Cortex of kidney (tissue), 1 donor: ENCODE data around the gene AP2A1.
"Not testable (repeated sequence)": the region's sequence is repeated elsewhere in the genome, so short reads cannot be mapped to it uniquely, and the experiment has no call there.

ENCODE experiments used
- DNase-seq: peaks from one replicate; lab custom pipeline; 2025; lab: John Stamatoyannopoulos, UW

Gene AP2A1

DNA sequence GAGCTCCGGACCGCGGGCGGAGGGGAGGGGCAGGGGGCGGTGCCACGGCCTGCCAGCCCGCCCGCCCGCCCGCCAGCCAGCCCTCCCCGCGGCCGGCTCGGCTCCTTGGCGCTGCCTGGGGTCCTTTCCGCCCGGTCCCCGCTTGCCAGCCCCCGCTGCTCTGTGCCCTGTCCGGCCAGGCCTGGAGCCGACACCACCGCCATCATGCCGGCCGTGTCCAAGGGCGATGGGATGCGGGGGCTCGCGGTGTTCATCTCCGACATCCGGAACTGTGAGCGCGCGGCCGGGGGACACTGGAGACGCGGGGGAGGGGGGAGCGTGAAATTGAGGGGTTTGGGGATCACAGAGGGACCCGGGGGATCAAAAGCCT is at the start of gene AP2A1:
AP2A1 (plus strand) TSS at position 72 of the 370 bp plus-strand sequence; CDS start at position 205, 133 bp downstream.
- no peak for DNase-seq

DNA sequence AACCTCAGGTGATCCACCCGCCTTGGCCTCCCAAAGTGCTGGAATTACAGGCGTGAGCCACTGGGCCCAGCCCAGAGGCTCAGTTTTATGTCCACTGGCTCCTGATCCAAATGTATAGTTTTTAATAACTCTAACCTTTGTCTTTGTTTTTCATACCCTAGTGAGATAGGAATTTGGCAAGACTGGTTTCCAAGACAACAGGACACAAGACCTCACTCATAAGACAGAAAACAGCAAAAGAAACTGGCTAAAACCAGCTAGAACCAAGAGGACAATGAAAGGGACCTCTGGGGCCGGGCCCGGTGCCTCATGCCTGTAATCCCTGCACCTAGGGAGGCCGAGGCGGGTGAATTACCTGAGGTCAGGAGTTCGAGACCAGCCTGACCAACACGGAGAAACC is 48.3 kb upstream of the AP2A1 start:
- no peak for DNase-seq

DNA sequence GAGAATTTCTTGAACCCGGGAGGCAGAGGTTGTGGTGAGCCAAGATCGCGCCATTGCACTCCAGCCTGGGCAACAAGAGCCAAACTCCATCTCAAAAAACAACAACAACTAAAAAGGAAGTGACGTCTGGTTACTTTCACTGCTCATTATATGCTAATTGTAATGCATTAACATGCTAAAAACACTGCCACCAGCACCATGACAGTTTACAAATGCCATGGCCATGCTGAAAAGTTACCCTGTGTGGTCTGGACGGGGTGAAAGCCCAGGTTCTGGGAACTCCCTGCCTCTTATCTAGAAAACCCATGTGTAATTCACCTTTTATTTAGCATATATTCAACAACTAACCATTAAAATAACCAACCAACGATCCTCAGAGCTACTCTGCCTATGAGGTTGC is 47.8 kb upstream of the AP2A1 start:
- DNase-seq = no peak

DNA sequence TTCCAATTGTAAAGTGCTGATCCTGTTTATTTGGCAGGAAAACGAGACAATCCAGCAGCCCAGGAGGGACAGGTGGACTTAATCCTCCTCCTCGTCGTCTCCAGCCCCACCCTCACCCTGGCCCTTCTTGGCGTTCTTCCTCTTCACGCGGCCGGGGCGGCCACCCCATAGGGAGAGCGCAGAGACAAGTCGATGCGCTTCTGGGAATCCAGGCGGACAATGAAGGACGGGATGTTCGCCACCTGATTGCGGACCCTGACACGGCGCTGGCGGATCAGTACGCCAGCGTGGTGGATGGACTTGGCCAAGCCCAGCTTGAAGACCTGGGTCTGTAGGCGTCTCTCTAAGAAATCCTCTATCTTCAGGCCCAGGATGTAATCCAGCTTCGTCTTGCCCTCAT is 47.4 kb upstream of the AP2A1 start:
- DNase-seq = not testable (repeated sequence)

DNA sequence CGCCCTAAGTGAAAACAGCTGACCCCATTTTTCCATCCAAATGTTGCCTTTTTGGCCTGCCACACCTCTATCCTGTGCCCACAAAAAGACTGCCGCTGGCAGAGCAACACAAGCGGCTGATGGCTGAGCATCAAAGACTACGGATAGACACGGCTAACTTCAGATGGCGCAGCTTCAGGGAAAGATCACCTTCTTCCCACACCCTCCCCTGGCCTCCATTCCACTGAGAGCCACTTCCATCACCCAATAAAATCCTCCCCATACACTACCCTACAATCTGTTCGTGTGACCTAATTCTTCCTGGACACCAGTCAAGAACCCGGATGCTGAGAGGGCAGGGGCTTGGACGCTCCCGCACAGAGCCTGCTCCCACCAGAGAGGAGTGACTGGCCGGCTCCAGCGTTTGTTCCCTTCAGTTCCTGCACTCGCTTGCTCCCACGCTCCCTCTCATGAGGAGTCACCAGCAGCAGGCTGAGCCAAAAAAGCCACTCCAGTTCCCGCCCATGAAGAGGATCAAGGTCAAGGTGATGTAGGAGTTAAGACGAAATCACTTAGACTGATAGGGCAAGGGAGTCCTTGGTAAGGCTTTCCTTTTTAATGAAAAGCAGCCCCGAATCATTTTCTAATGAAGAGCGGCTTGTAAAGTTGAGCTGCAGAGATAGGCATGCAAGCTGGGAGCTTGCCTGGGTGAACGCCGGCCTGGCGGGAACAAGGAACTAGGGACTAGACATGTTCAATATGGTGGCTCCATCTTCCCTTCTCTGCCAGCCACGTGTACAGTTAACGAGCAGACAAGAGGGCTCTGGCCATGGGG is 39.4 kb upstream of the AP2A1 start:
- no peak for DNase-seq

DNA sequence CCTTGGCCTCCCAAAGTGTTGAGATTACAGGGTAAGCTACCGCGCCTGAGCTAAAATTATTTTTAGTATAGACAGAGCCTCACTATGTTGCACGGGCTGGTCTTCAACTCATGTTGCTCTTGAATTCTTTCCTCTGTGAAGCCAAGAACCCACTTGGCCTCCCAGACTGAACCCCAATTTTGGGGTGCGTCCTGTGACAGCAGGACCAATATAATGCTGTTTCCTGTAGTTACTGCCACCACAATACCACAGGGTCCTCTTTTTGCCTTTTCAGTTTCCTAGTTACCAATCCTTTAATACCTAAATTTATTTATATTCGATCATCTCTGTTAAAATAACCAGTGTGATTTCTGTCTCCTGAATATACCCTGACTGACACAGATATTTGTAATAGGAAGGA is 36.6 kb upstream of the AP2A1 start:
- no peak for DNase-seq

DNA sequence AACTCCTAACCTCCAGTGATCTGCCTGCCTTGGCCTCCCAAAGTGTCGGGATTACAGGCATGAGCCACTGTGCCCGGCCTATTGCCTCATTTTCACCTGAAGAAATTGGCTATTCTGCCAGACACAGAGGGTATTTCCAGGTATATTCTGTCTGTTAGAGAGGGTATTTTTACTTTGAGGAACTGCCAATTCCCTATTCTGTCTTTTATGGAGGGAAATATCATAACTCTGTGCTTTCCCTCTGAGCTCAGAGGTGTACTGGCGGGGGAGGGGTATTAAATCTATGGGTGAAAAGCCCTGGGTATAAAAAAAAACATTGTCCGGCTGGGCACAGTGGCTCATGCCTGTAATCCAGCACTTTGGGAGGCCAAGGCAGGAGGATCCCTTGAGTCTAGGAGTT is 28.5 kb upstream of the AP2A1 start:
- DNase-seq = no peak

DNA sequence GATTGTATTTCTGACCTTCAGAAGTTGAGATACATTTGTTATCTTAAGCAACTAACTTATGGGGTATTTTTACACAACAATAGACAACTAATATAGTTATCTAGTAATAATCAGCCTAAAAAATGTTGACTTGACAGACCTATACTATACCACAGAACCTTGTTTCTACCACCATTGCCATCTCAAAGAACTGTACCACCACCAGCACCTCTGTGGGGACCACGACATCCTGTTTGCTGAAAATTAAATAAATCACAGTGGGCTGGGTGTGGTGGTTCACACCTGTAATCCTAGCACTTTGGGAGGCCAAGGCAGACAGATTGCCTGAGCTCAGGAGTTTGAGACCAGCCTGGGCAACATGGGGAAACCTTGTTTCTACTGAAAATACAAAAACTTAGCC is 27.7 kb upstream of the AP2A1 start:
- no peak for DNase-seq

DNA sequence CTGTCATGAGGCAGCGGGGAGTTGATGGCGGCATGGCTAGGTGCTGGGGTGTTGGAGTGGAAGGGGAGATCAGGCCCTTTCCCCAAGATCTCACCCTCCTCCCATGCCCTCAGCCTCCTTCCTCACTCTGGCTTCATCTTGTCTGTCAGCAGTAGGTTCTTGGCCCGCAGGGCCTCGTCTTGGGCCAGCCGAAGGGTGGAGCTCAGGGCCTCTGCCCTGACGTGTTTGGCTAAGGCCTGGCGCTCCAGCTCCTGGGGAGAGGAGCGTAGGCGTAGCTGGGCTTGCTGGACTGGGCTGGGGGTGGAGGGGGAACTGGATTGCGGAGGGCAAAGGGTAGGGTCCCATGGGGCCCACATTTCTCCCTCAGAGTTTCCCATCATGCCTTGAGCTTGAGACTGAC is 26.9 kb upstream of the AP2A1 start:
- no peak for DNase-seq

DNA sequence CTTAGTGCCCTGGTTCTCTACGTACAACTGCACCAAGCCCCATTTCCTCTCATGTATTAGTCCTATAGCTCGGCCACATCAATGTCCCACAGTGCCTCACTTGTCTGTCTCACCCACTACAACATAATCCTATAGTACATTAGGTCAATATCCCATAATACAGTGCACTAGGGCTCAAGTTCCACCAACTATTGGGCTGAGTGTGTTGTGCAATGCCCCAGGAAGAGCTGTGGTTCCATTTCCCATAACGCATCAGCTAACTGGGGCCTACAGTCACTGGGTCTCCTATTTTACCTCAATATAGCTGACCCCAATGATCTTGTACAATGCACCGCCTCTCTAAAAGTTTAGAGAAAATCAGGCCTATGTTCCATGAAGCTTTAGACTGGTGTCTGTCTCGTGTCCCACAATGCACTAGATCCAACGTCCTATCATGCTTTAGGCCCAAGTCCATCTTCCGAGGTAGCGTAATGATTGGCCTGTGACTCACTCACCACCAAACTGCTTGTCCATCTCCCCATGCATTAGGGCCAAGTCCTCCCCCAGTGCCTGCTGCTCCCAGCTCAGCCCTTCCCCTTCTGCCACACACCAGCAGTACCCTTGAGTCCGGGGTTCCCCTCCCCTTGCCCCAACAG is 25.5 kb upstream of the AP2A1 start:
- DNase-seq = no peak

DNA sequence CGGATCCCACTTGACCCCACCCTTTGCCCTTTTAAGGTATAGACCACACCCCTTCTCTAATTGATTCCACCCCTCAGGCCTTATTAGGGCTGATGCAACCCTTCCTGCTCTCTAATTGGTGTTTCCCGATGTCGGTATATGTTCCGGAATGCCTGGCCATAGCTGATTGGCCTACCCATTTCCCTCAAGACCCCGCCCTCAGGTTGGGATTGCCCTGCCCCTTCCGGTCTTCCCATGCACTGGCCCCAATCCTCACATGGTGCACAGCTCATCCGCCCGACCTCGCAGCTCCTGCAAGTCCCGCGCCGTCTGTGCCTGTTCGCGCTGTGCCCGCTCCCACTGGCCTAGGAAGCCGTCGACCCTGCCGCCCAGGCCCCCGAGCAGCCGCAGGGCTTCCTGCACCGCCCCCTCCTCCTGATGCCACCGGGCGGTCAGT is 21.8 kb upstream of the AP2A1 start:
- DNase-seq = no peak

DNA sequence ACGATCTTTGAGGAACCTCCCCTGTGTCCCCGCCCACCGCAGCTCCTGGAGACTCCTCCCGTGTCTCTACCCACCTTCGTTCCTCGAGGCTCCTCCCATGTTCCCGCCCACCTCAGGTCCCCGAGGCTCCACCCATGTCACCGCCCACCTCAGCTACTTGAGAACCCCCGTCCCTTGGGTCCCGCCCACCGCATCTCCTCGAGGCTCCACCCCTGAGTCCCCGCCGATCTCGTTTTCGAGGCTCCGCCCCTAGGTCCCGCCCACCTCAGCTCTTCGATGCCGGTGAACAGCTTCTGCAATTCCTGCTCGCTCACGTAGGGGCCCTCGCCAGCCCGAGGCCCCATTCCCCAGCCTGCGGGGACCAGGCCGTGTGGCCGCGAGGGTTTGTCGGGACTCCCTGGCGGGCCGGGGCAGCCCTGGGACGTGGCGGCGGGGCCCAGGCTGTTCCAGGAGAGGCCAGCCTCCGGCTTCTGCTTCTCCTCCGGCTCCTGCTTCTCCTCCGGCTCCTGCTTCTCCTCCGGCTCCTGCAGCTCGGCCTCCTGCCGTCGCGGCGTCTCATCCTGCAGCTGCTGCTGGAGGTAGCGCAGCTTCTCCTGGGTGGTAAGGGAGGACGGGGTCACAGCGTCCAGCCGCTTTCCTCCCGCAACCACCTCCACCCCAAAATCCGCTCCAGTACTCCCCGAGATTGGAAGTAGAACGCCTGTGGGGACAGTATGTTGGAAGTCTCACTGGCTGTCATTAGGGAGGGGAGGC is 20.4 kb upstream of the AP2A1 start:
- DNase-seq = no peak

DNA sequence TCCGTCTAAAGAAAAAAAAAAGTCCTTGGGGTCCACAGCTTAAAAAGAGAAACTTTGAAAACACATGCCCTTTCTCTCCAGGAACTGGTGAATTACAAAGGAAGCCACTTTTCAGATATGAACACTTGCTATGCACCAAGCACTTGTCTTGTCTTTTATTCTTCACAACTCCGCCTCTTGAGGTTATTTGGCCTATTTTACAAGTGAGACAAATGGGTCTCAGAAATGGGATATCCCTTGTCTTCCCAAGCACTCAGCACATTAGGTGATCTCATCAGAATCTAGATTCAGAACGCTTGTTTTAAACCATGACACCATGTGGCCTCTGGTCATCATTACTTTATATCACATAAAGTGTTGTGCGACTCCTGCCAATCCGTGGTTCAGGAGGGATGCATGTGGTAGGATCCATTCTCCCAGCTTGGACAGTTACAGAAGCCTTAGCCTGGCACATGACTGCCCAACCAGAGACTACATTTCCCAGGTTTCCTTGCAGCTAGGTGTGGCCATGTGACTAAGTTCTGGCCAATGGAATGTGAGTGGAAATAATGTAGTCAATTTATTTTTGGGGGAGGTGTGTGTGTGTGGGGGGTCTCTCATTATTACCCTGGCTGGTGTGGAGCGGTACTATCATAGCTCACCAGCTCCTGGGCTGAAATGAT is 17.6 kb upstream of the AP2A1 start:
- no peak for DNase-seq

DNA sequence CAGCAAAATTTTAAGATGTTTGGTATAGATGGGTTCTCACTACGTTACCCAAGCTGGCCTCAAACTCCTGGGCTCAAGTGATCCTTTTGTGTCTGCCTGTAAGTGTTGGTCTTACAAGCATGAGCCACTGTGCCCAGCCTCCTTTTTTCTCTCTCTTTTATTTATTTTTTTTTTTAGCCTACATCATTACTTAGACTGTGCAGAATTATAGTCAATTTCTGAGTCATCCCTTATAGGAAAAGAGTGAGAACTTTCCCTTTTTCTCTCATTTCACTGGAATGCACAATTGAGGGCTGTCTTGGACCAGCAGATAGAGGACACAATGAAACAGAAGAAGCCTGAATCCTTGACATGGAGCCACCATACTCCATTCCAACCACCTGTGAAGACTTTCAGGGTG is 17.0 kb upstream of the AP2A1 start:
- DNase-seq = no peak

DNA sequence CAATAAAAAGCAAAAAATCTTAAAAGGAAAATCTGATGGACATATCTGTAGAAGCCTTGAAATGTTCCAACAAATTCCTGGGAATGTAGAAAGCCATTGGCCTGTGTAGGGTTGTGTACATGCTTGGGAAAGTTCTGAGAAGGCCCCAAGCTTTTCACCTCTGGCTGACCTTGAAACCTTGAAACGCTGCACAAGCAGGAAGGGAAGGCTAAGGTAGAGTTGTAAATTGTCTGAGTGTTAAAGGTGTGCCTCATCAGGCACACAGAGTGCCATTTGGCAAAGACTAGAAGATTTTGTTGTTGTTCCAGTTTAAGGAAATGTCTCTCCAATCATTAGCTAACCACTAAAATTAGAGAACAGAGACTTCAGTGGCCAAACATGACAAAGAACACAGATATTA is 14.1 kb upstream of the AP2A1 start:
- DNase-seq = no peak

DNA sequence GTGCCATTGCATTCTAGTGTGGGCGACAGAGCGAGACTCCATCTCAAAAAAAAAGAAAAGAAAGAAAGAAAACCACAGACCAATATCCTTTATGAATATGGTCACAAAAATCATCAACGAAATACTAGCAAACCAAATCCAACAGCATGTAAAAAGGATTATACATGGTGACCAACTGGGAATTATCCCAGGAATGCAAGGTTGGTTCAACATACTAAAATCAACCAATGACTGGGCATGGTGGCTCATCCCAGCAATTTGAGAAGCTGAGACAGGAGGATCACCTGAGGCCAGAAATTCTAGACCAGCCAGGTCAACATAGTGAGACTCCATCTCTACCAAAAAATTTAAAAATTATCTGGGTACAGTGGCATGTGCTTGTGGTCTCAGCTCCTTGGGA is 10.8 kb upstream of the AP2A1 start:
- DNase-seq = no peak

DNA sequence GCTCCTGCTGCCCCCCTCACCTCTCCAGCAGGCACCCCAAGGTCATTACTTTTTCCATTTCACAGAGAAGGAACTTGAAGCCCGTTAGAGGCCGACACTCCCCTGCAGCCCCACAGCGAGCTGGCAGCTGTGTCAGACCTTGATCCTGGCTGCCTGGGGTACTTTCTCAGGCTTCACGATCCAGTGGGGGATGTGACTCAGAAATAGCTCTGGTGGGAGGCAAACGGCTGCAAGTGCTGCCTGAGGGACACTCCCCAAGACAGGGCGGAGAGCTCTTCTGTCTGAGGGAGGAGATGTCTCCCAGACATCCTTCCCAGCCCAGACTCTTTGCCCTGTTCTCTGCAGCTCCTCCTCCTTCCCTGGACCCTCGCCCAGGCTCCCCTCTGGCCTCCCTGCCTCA is 8.5 kb upstream of the AP2A1 start:
- DNase-seq = no peak

DNA sequence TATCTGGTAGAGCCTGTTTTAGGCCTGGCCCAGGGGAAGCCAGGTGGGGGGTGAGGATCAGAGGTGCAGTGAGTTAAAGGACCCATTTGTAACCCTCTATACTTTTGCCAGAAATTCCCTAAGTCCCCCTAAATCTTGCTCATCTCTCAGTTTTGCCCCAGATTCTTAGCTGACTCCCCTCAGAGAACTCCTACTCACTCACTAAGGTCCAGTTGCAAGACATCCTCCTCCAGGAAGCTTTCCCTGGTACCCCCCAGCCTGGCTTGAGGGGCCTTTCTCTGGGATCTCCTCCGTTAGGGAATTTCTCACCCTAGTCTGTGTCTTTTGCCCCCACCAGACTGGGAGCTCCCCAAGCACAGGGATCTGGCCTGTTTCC is 5.6 kb upstream of the AP2A1 start:
- DNase-seq = no peak

DNA sequence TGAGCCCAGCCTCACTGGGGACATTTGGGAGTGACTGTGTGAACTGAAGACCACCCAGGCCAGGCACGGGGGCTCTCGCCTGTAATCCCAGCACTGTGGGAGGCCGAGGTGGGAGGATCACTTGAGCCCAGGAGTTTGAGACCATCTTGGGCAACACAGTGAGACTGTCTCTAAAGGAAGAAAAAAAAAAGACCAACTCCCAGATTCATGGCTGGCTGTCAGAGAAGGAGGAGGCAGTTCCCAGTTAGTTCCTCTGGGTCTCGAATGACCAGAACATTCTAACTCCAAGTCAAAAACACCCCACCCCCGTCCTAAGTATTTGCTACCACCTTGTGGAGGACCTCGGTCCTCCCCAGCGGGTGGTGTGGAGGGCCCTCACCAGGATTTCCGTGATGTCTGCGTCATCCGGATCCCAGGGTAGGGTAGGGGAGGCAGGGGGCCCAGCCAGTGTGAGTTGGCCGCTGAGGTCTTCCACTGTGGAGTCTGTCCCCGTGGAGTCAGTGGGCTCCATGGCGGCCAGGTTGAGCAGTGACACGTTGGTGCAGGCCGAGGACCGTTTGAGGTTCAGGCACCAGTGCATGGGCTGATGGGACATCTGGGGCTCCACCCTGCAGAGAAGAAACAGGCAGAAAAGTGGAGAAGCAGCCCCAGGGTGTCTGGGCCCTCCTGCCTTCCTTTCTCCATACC is 5.0 kb upstream of the AP2A1 start:
- DNase-seq = no peak

DNA sequence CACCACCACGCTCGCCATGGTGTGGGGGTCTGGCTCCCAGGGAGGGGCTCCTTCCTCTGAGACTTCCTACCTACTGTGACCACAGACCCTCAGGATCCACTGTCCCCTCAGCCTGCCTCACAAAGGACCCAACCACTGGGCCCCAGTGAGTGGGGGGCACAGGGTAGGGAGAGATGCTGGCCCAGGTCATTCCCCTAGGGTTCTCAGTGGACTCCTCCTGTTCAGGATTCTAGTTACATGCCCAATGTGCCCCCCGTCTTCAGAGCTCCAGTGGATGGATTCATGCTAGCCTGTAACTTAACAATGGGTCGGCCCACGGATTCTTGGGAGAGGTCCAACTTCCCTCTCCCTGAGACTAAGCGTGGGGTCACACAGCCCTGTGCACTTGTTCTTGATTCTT is 3.6 kb upstream of the AP2A1 start, which contains the start of gene TSKS:
TSKS (minus strand) TSS at position 77 of the 400 bp plus-strand sequence; CDS start at position 18, 59 bp downstream.
- no peak for DNase-seq

DNA sequence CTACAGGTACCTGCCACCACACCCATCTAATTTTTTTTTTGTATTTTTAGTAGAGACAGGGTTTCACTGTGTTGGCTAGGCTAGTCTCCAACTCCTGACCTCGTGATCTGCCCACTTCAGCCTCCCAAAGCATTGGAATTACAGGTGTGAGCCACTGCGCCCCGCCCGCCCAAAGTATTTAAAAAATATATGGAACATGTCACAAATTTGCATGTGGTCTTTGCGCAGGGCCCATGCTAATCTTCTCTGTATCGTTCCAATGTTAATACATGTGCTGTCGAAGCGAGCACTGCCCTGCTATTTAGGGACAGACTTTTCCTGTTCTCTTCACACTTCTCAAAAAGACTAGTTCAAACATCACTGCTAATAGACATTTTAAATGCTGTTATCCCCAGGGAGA is 2.5 kb upstream of the AP2A1 start:
- no peak for DNase-seq
